OCI-LY3 (cell line): Measurements from ENCODE around the gene CD4.
A peak's percentile ranks its signal among the peaks of the same experiment; 100 is the strongest.

ENCODE experiments used
- H2AFZ ChIP-seq: fragments of 200-600, 300-600 bp; shearing (Covaris generic); 2 replicates; pipeline ENCODE4 v1.6.0; 2014; ENCODE audit warnings: antibody characterized with exemption, low read depth, low read length
- H3K27ac ChIP-seq: fragments of 200-600, 300-600 bp; sonication (generic); 2 replicates; pipeline ENCODE4 v1.5.1; 2014; ENCODE audit warnings: mild to moderate bottlenecking, low read length, moderate library complexity, mixed read lengths
- H3K27me3 ChIP-seq: fragments of 200-600, 300-600 bp; sonication (generic); 2 replicates; pipeline ENCODE4 v1.6.1; 2014; ENCODE audit warnings: low read depth, low read length, mixed read lengths
- H3K36me3 ChIP-seq: fragments of 200-600, 300-600 bp; sonication (generic); replicated peaks from 2 replicates; pipeline ENCODE3; 2014; ENCODE audit warnings: low read depth, low read length, mixed read lengths
- H3K4me1 ChIP-seq: fragments of 300-600, 200-600 bp; sonication (generic); 2 replicates; pipeline ENCODE4 v1.6.1; 2014; ENCODE audit warnings: low read length, mixed read lengths
- H3K4me2 ChIP-seq: fragments of 200-600, 300-600 bp; sonication (generic); 2 replicates; pipeline ENCODE4 v1.6.1; 2014; ENCODE audit warnings: low read length, mixed read lengths
- H3K4me3 ChIP-seq: fragments of 300-600, 200-600 bp; sonication (generic); 2 replicates; pipeline ENCODE4 v1.5.1; 2014; ENCODE audit warnings: antibody characterized with exemption, mild to moderate bottlenecking, low read length, moderate library complexity
- H3K79me2 ChIP-seq: fragments of 300-600, 200-600 bp; shearing (Covaris generic); 2 replicates; pipeline ENCODE4 v1.6.1; 2014; ENCODE audit warnings: mild to moderate bottlenecking, low read length, mixed read lengths
- H3K9ac ChIP-seq: fragments of 300-600, 200-600 bp; shearing (Covaris generic); 2 replicates; pipeline ENCODE4 v1.6.0; 2014; ENCODE audit warnings: mild to moderate bottlenecking, low read length, moderate library complexity
- H3K9me3 ChIP-seq: fragments of 200-600, 300-600 bp; shearing (Covaris generic); 2 replicates; pipeline ENCODE4 v1.6.1; 2014; ENCODE audit warnings: low read length, mixed read lengths; ENCODE audit not compliant: insufficient read depth
- H4K20me1 ChIP-seq: fragments of 200-600, 300-600 bp; sonication (generic); 2 replicates; pipeline ENCODE4 v1.6.1; 2016; ENCODE audit warnings: low read length, mixed read lengths; ENCODE audit not compliant: insufficient read depth
- EZH2phosphoT487 ChIP-seq: fragments of 200-600 bp; shearing (Covaris generic); IDR thresholded peaks from 2 replicates; pipeline ENCODE4 v1.6.1; 2018; ENCODE audit warnings: antibody characterized with exemption, mixed run types, low read depth
- TF ChIP-seq, protein P1 (sequence below): fragments of 200-600, 300-600 bp; sonication (generic); IDR thresholded peaks from 2 replicates; pipeline ENCODE4 v1.5.1; 2014; ENCODE audit warnings: antibody characterized with exemption, low read length, low read depth

Gene CD4

DNA sequence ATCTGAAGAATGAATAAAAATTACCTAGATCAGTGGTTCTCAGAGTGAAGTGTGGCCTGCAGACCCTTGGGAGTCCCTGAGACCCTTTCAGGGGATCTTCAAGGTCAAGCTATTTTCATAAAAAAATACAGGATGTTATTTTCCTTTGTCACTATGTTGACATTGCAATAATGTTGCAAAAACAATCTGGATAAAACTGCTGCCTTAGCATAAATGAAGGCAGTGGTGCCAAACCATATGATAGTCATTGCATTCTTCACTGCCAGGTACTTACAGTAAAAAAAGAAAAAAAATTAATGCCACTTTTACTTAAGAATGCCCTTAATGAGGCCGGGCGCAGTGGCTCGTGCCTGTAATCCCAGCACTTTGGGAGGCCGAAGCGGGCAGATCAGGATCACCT is 2.0 kb upstream of the CD4 start:
- TF ChIP-seq, protein P1, sequence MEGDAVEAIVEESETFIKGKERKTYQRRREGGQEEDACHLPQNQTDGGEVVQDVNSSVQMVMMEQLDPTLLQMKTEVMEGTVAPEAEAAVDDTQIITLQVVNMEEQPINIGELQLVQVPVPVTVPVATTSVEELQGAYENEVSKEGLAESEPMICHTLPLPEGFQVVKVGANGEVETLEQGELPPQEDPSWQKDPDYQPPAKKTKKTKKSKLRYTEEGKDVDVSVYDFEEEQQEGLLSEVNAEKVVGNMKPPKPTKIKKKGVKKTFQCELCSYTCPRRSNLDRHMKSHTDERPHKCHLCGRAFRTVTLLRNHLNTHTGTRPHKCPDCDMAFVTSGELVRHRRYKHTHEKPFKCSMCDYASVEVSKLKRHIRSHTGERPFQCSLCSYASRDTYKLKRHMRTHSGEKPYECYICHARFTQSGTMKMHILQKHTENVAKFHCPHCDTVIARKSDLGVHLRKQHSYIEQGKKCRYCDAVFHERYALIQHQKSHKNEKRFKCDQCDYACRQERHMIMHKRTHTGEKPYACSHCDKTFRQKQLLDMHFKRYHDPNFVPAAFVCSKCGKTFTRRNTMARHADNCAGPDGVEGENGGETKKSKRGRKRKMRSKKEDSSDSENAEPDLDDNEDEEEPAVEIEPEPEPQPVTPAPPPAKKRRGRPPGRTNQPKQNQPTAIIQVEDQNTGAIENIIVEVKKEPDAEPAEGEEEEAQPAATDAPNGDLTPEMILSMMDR: no peak
- Histone ChIP-seq H3K79me2 (no peaks in the 10 kb centered on the region), H3K9ac (no peak overlapping the region), H3K4me1 (peaks cover 15% of the 10 kb centered on the region), H3K27me3 (no peaks in the 10 kb centered on the region), H3K4me2 (no peak overlapping the region), H3K27ac (no peak overlapping the region), H3K4me3 (no peak overlapping the region), H3K9me3 (no peaks in the 10 kb centered on the region), H3K36me3 (no peaks in the 10 kb centered on the region), H2AFZ (no peak overlapping the region), H4K20me1 (no peaks in the 10 kb centered on the region)

DNA sequence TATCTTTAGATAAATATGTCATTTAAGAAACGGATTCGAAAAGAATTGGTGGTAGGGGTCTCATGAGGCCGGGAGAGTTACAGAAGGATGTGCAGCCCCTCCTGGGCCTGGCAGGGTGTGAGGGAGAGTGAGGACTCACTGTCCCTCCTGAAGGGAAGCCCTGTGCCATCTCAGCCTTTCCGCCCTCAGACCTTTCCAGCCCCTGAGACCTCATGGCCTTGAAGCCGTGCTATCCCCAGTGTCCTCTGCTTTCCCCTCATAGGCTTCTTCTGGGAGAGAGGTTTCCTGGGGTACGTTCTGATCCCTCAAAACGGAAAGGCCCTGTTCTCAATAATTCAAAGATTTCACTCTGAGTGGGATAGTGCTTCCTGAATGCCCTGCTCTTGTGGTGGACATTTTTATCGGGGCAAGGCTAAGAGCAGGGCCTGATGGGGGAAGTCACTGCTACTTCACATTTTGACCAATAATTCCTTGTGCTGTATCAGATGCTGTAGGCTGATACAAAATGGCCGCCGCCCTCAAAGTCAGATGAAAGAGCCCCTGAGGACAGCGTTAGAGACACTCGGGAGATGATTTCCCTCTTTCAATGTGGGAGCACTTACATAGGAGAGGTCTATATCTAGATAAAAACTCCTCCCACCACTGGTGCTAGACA is 1.3 kb downstream of the CD4 start:
- no peak overlapping the region for H3K4me2 ChIP-seq

DNA sequence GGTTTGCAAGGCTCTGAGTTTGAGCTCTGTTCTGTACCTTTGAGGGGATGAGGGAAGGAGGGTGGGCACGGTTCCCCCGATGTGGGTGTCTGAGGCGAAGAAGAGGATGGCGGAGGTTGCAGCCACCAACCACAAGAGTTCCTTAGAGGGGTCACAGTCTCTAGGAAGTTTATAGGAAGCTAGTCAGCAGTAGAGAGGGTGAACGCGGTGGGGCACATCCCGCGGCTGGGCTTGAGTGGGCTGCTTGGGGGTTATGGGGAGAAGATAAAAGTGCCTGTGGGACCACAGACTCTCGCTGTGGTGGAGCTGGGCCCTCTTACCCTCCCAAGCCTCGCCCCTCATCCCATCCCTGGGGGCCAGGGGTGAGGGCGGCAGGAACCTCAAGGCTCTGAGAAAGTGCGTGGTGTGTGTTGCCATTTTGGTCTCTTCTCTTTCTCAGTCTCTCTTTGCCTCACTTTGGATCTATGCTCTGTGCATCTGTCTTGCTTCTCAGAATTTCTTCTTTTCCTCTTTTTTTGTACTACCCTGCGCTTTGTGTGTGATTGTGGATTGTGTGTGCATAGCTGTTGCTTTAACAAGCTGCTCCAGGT is 2.7 kb downstream of the CD4 start:
- H3K79me2 ChIP-seq: no peaks in the 10 kb centered on the region
- no peaks in the 10 kb centered on the region for H4K20me1 ChIP-seq
- H3K9me3 ChIP-seq: no peaks in the 10 kb centered on the region
- no peak overlapping the region for H3K27ac ChIP-seq
- H3K4me1 ChIP-seq: peaks cover 15% of the 10 kb centered on the region
- H3K4me3 ChIP-seq: no peak overlapping the region
- no peaks in the 10 kb centered on the region for H3K27me3 ChIP-seq
- peak overlapping the region; percentile 41; the same call in 1 of the 2 replicates for H3K4me2 ChIP-seq
- H2AFZ ChIP-seq: peak overlapping the region; percentile 92
- TF ChIP-seq, protein P1: no peak
- no peak for TF ChIP-seq EZH2phosphoT487
- H3K36me3 ChIP-seq: no peaks in the 10 kb centered on the region
- no peak overlapping the region; the same call in 1 of the 2 replicates for H3K9ac ChIP-seq

More for the DNA sequence above, 1.3 kb downstream of the CD4 start:
- H3K9ac ChIP-seq: no peak overlapping the region
- H3K27me3 ChIP-seq: no peaks in the 10 kb centered on the region
- no peaks in the 10 kb centered on the region for H3K36me3 ChIP-seq
- H3K4me3 ChIP-seq: no peak overlapping the region
- no peak for TF ChIP-seq EZH2phosphoT487
- TF ChIP-seq, protein P1: no peak
- peaks cover 15% of the 10 kb centered on the region for H3K4me1 ChIP-seq
- no peaks in the 10 kb centered on the region for H3K9me3 ChIP-seq
- H3K27ac ChIP-seq: no peak overlapping the region
- no peaks in the 10 kb centered on the region for H3K79me2 ChIP-seq
- no peaks in the 10 kb centered on the region for H4K20me1 ChIP-seq
- H2AFZ ChIP-seq: no peak overlapping the region

DNA sequence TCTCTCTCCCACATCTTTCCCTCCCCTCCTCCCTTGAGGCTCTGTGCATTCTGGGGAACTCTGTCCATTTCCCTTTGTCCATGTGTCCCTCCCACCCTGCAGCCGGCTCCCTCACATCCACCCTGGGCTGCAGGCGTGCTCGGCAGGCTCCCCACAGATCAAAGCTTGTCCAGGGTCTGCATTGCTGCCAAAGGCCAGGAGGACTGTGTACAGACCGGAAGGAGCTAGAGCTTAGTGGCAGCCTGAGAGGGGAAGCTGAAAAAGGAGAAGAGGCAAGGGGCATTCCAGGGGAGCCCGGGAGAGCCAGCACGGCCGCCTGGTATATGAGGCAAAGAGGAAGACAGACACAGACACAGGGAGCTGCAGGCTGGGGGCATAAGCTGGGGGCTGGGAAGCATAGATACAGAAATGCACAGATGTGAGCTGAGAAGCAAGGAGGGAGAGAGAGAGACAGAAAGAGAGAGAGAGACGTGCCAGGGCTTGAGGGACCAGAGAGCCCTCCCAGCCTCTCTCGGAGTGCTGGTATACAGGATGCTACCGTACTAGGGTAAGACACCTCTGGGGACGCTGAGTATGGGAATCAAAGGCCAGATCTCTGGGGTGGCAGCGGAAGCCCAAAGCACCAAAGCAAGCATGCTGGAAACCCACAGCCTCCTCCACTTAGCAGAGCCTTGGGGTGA is 3.3 kb downstream of the CD4 start:
- no peaks in the 10 kb centered on the region for H3K27me3 ChIP-seq

More for the DNA sequence above, 3.3 kb downstream of the CD4 start:
- H2AFZ ChIP-seq: peak overlapping the region; percentile 92
- no peak overlapping the region for H3K4me3 ChIP-seq
- H4K20me1 ChIP-seq: no peaks in the 10 kb centered on the region
- H3K36me3 ChIP-seq: no peaks in the 10 kb centered on the region
- peak overlapping the region; percentile 2; the same call in 1 of the 2 replicates for H3K9ac ChIP-seq
- H3K27ac ChIP-seq: no peak overlapping the region
- peak overlapping the region; percentile 41 for H3K4me2 ChIP-seq
- no peaks in the 10 kb centered on the region for H3K9me3 ChIP-seq
- H3K79me2 ChIP-seq: no peaks in the 10 kb centered on the region
- H3K4me1 ChIP-seq: peaks cover 15% of the 10 kb centered on the region
- no peak for TF ChIP-seq EZH2phosphoT487
- TF ChIP-seq, protein P1: no peak
